Left kidney (tissue), 2 donors: ENCODE data around the gene TTC33. TPM values are rescaled to one million over a fixed set of nuclear protein-coding genes. Genes with fewer than 3 reads are reported as not detected.
"Not testable (repeated sequence)": the region's sequence is repeated elsewhere in the genome, so short reads cannot be mapped to it uniquely, and the experiment has no call there.

Experiments
- DNase-seq: peaks from one replicate; pipeline ENCODE4 v3.0.0-alpha.2; 2013
- polyA plus RNA-seq: library from polyadenylated mRNA; unstranded; fragments of 120-200 nt; gene quantifications from one replicate; pipeline ENCODE4 v1.2.1, GENCODE V29; 2013; ENCODE audit not compliant: insufficient read length

TTC33 gene
- polyA plus RNA-seq, 1 donor = 39.5 TPM

GRCh38 chr5:40780858-40781257 lies 25.1 kb upstream of the TTC33 start:
- DNase-seq = no peak

GRCh38 chr5:40780199-40780598 lies 24.4 kb upstream of the TTC33 start:
- DNase-seq = no peak

GRCh38 chr5:40779561-40779960 lies 23.8 kb upstream of the TTC33 start:
- DNase-seq = no peak

GRCh38 chr5:40778133-40778532 lies 22.4 kb upstream of the TTC33 start:
- no peak for DNase-seq

- no peak for DNase-seq
Measured at GRCh38 chr5:40776658-40776977, 20.9 kb upstream of the TTC33 start.

GRCh38 chr5:40775846-40776657 lies 20.3 kb upstream of the TTC33 start:
- DNase-seq = no peak

- DNase-seq = no peak
Measured at GRCh38 chr5:40775085-40775845, 19.5 kb upstream of the TTC33 start.

- no peak for DNase-seq
Measured at GRCh38 chr5:40774623-40775022, 18.9 kb upstream of the TTC33 start.

GRCh38 chr5:40770764-40771163 lies 15.0 kb upstream of the TTC33 start:
- no peak for DNase-seq

- DNase-seq = no peak
Measured at GRCh38 chr5:40762705-40763104, 6.9 kb upstream of the TTC33 start.

- DNase-seq = no peak
Measured at GRCh38 chr5:40757400-40757799, 1.6 kb upstream of the TTC33 start.

- DNase-seq = peak; percentile 88
Measured at GRCh38 chr5:40755093-40755406, 711 bp downstream of the TTC33 start.

- no peak for DNase-seq
Measured at GRCh38 chr5:40754381-40755092, 1.2 kb downstream of the TTC33 start.

GRCh38 chr5:40746703-40747102 lies 9.1 kb downstream of the TTC33 start:
- no peak for DNase-seq

- DNase-seq = no peak
Measured at GRCh38 chr5:40743771-40744170, 12.0 kb downstream of the TTC33 start.

GRCh38 chr5:40738502-40738901 lies 17.3 kb downstream of the TTC33 start:
- DNase-seq = no peak

GRCh38 chr5:40736103-40736875 lies 19.5 kb downstream of the TTC33 start:
- peak; percentile 55 for DNase-seq

- DNase-seq = no peak
Measured at GRCh38 chr5:40735609-40736008, 20.2 kb downstream of the TTC33 start.

GRCh38 chr5:40734986-40735385 lies 20.8 kb downstream of the TTC33 start:
- DNase-seq = no peak

- DNase-seq = no peak
Measured at GRCh38 chr5:40733879-40734563, 21.7 kb downstream of the TTC33 start.

- DNase-seq = no peak
Measured at GRCh38 chr5:40733434-40733833, 22.3 kb downstream of the TTC33 start.

- DNase-seq = not testable (repeated sequence)
Measured at GRCh38 chr5:40722497-40722911, 33.3 kb downstream of the TTC33 start.
